Hepatocyte (in vitro differentiated cells): Measurements from ENCODE around the gene NPY2R. TPM values are rescaled to one million over a fixed set of nuclear protein-coding genes. Genes with fewer than 3 reads are reported as not detected.

Experiments used
- DNase-seq: peaks from one replicate; pipeline ENCODE4 v3.0.0-alpha.2; 2016; ENCODE audit warnings: low spot score
- H2AFZ ChIP-seq: fragments of 200-600 bp; sonication (generic); 2 replicates; pipeline ENCODE4 v1.6.0; 2016; ENCODE audit warnings: antibody characterized with exemption, mild to moderate bottlenecking
- H3K27ac ChIP-seq: fragments of 200-600 bp; sonication (generic); 2 replicates; pipeline ENCODE4 v1.5.1; 2016; ENCODE audit warnings: mild to moderate bottlenecking
- H3K27me3 ChIP-seq: fragments of 200-600 bp; sonication (generic); 2 replicates; pipeline ENCODE4 v1.6.1; 2016
- H3K36me3 ChIP-seq: fragments of 200-600 bp; sonication (generic); replicated peaks from 2 replicates; pipeline ENCODE4 v1.5.1; 2016; ENCODE audit warnings: low read depth; ENCODE audit not compliant: insufficient read depth
- H3K4me1 ChIP-seq: fragments of 200-600 bp; sonication (generic); 2 replicates; pipeline ENCODE4 v1.5.1; 2016; ENCODE audit warnings: mild to moderate bottlenecking, moderate library complexity; ENCODE audit not compliant: insufficient read depth
- H3K4me2 ChIP-seq: fragments of 200-600 bp; sonication (generic); 2 replicates; pipeline ENCODE4 v1.6.0; 2016
- H3K4me3 ChIP-seq: fragments of 200-600 bp; sonication (generic); 2 replicates; pipeline ENCODE4 v1.5.1; 2016; ENCODE audit warnings: mild to moderate bottlenecking
- H3K79me2 ChIP-seq: fragments of 200-600 bp; sonication (generic); 2 replicates; pipeline ENCODE4 v1.6.0; 2017; ENCODE audit warnings: mild to moderate bottlenecking
- H3K9me2 ChIP-seq: fragments of 200-600 bp; sonication (generic); replicated peaks from 2 replicates; pipeline ENCODE4 v1.6.0; 2017; ENCODE audit warnings: mild to moderate bottlenecking; ENCODE audit not compliant: insufficient read depth
- H3K9me3 ChIP-seq: fragments of 200-600 bp; sonication (generic); 2 replicates; pipeline ENCODE4 v1.5.1; 2016; ENCODE audit warnings: low read depth, mild to moderate bottlenecking
- H4K20me1 ChIP-seq: fragments of 200-600 bp; sonication (generic); 2 replicates; pipeline ENCODE4 v1.6.0; 2016; ENCODE audit warnings: mild to moderate bottlenecking; ENCODE audit not compliant: insufficient read depth, poor library complexity, severe bottlenecking
- EZH2 ChIP-seq: fragments of 200-600 bp; sonication (generic); IDR thresholded peaks from 2 replicates; pipeline ENCODE4 v1.6.1; 2016; ENCODE audit warnings: antibody characterized with exemption, mild to moderate bottlenecking, borderline replicate concordance
- EZH2phosphoT487 ChIP-seq: fragments of 200-600 bp; sonication (generic); IDR thresholded peaks from one replicate; pipeline ENCODE4 v1.6.1; 2018; ENCODE audit warnings: antibody characterized with exemption, mild to moderate bottlenecking, low read depth, moderate library complexity; ENCODE audit not compliant: unreplicated experiment, severe bottlenecking
- WGBS: methylation state at CpG from one replicate; pipeline ENCODE4 v1.1.6; 2016; ENCODE audit warnings: low lambda C conversion rate; ENCODE audit errors: missing lambda C conversion rate; 5-methylcytosine and 5-hydroxymethylcytosine counted together
- polyA plus RNA-seq: library from polyadenylated mRNA; unstranded; fragments of >200 nt; fragmentation: Nextera tagmentation; extraction: Ambion mirVana; gene quantifications from 2 replicates; pipeline ENCODE4 v1.2.1, GENCODE V29; 2016
- total RNA-seq: library from RNA; depleted of rRNA; stranded (reverse); fragments of >200 nt; gene quantifications from 2 replicates; pipeline ENCODE4 v1.2.3, GENCODE V29; 2014
- TF ChIP-seq, protein P1 (sequence below): fragments of 200-600 bp; sonication (generic); IDR thresholded peaks from 2 replicates; pipeline ENCODE4 v1.5.1; 2016; ENCODE audit warnings: antibody characterized with exemption, mild to moderate bottlenecking; ENCODE audit not compliant: poor library complexity

Gene NPY2R
- total and polyA plus RNA-seq, 2 experiments from 2014 or later: 1.1 to 1.9 TPM

DNA sequence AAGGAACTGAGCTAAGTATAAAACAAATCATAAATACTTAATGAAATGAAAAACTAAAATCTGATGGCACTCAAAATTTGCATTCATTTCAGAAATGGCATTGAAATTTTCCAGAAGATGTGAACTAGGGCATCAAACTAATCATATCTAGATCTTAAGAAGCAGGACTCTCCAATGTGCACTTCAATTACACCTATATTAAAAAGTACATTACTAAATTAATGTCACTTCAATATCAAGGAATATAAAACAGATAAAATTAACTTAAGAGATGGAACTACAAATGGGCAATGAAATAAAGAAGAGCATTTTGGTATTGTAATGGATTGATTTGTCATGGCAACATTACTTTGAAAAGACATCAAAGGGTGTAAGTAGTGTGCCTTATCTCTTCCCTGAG lies 20.3 kb downstream of the NPY2R start:
- H3K9me3 ChIP-seq: no peaks in the 10 kb centered on the region
- no peaks in the 10 kb centered on the region for H3K9me2 ChIP-seq
- H3K4me3 ChIP-seq: no peak overlapping the region
- no peaks in the 10 kb centered on the region for H3K36me3 ChIP-seq
- H3K4me1 ChIP-seq: no peaks in the 10 kb centered on the region
- TF ChIP-seq, protein P1, sequence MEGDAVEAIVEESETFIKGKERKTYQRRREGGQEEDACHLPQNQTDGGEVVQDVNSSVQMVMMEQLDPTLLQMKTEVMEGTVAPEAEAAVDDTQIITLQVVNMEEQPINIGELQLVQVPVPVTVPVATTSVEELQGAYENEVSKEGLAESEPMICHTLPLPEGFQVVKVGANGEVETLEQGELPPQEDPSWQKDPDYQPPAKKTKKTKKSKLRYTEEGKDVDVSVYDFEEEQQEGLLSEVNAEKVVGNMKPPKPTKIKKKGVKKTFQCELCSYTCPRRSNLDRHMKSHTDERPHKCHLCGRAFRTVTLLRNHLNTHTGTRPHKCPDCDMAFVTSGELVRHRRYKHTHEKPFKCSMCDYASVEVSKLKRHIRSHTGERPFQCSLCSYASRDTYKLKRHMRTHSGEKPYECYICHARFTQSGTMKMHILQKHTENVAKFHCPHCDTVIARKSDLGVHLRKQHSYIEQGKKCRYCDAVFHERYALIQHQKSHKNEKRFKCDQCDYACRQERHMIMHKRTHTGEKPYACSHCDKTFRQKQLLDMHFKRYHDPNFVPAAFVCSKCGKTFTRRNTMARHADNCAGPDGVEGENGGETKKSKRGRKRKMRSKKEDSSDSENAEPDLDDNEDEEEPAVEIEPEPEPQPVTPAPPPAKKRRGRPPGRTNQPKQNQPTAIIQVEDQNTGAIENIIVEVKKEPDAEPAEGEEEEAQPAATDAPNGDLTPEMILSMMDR: no peak
- TF ChIP-seq EZH2phosphoT487: no peak
- no peak for TF ChIP-seq EZH2
- no peaks in the 10 kb centered on the region for H3K79me2 ChIP-seq
- no peak overlapping the region for H3K27ac ChIP-seq
- no peaks in the 10 kb centered on the region for H3K27me3 ChIP-seq
- DNase-seq: no peak
- H2AFZ ChIP-seq: no peak overlapping the region
- H3K4me2 ChIP-seq: no peak overlapping the region
- no peaks in the 10 kb centered on the region for H4K20me1 ChIP-seq

DNA sequence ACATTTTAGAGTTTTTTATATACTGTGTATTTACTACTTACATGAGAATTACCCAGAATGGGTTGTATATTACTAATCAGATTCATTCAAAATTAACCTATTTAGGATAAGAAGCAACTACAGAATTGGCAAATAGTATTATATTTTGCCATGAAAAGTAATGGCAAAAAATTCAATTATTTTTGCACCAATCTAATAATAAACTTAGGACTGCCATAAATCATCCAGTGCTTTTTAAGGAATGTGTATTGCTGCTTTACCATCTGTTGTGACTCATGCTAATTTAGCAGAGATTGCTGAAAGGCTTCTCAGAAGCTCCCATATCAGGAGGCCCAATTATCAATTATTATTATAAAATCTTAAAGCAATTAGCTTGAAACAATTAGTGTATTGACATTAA lies 24.0 kb downstream of the NPY2R start:
- no peak overlapping the region for H3K4me2 ChIP-seq
- H3K27ac ChIP-seq: no peak overlapping the region
- no peaks in the 10 kb centered on the region for H3K4me1 ChIP-seq
- no peaks in the 10 kb centered on the region for H3K79me2 ChIP-seq
- no peak for DNase-seq
- no peaks in the 10 kb centered on the region for H4K20me1 ChIP-seq
- TF ChIP-seq, protein P1: no peak
- no peak for TF ChIP-seq EZH2phosphoT487
- TF ChIP-seq EZH2: no peak
- no peaks in the 10 kb centered on the region for H3K27me3 ChIP-seq
- H3K9me3 ChIP-seq: no peaks in the 10 kb centered on the region
- no peaks in the 10 kb centered on the region for H3K36me3 ChIP-seq
- no peak overlapping the region for H3K4me3 ChIP-seq
- H2AFZ ChIP-seq: no peak overlapping the region
- H3K9me2 ChIP-seq: no peaks in the 10 kb centered on the region

DNA sequence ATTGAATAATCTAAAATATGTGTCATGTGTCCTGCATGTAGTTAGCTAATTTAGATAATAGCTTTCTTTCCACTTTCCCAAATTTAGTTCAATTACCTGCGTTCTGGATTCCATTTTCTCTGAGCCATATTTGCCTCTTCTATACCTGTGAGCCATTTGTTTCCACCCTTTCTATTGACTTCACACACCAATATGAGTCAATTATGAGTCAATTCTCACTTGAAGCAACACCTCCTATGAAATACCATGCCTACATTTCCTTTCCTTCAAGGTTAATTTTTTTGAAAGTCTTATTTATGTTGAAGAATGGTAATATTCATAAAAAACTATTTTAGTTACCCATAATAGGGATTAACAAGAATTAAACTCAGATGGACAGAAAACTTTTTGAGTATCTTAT lies 25.8 kb downstream of the NPY2R start:
- H3K27ac ChIP-seq: no peak overlapping the region
- no peaks in the 10 kb centered on the region for H4K20me1 ChIP-seq
- no peaks in the 10 kb centered on the region for H3K36me3 ChIP-seq
- H3K9me3 ChIP-seq: no peaks in the 10 kb centered on the region
- H3K9me2 ChIP-seq: no peaks in the 10 kb centered on the region
- no peaks in the 10 kb centered on the region for H3K79me2 ChIP-seq
- H3K4me3 ChIP-seq: no peak overlapping the region
- TF ChIP-seq, protein P1: no peak
- no peak for TF ChIP-seq EZH2phosphoT487
- no peak for TF ChIP-seq EZH2
- no peaks in the 10 kb centered on the region for H3K4me1 ChIP-seq
- DNase-seq: no peak
- H2AFZ ChIP-seq: no peak overlapping the region
- H3K4me2 ChIP-seq: no peak overlapping the region
- H3K27me3 ChIP-seq: no peaks in the 10 kb centered on the region
- WGBS: 94% methylated on average over 1 of the region's 1 CpG

DNA sequence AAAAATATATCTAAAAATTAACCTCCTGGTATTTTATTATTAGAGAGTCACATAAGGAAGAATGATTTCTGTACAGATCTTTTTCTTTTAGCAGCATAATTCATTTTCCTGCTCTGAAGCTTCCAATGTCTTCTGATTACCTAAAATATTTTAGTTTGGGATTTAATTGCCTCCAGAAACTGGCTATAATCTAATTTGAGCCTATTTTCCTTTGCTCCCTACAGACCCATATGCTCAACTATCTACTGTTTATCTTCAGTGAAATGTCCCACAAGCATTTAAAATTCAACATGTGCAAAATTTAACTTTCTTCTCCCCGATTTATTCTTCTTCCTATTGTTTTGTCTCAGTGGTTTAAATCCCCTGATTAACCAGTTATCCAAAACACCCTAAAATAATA lies 29.1 kb downstream of the NPY2R start:
- Histone ChIP-seq H3K4me3 (no peak overlapping the region), H3K27me3 (no peaks in the 10 kb centered on the region), H3K4me2 (no peak overlapping the region), H3K9me2 (no peaks in the 10 kb centered on the region), H3K4me1 (no peaks in the 10 kb centered on the region), H3K9me3 (no peaks in the 10 kb centered on the region), H2AFZ (no peak overlapping the region), H3K79me2 (no peaks in the 10 kb centered on the region), H3K27ac (no peak overlapping the region), H3K36me3 (no peaks in the 10 kb centered on the region), H4K20me1 (no peaks in the 10 kb centered on the region)
- WGBS: 68% methylated on average over 1 of the region's 1 CpG
- no peak for DNase-seq
- TF ChIP-seq EZH2phosphoT487 (no peak), EZH2 (no peak)
- TF ChIP-seq, protein P1: no peak
